Activated effector memory CD4-positive, alpha-beta T cell treated with Interleukin-2 at 50 U/mL for 16 hours (primary cell): ENCODE results near the gene TNF.
A peak's percentile ranks its signal among the peaks of the same experiment; 100 is the strongest.
"Not testable (repeated sequence)": the region's sequence is repeated elsewhere in the genome, so short reads cannot be mapped to it uniquely, and the experiment has no call there.

Experiments used
- DNase-seq: peaks from one replicate; pipeline ENCODE4 v3.0.0-alpha.2; 2020

Gene TNF

GRCh38 chr6:31588871-31589650 is 13.7 kb downstream of the TNF start:
- no peak for DNase-seq

GRCh38 chr6:31590691-31591090 is 15.3 kb downstream of the TNF start:
- not testable (repeated sequence) for DNase-seq

GRCh38 chr6:31592396-31592771 is 17.0 kb downstream of the TNF start:
- no peak for DNase-seq

GRCh38 chr6:31597006-31597405 is 21.6 kb downstream of the TNF start:
- DNase-seq = no peak

- no peak for DNase-seq
Measured at GRCh38 chr6:31607317-31607716, 32.0 kb downstream of the TNF start.

- no peak for DNase-seq
Measured at GRCh38 chr6:31609519-31610406, 34.4 kb downstream of the TNF start.

- no peak for DNase-seq
Measured at GRCh38 chr6:31610968-31611367, 35.6 kb downstream of the TNF start.

GRCh38 chr6:31614075-31614619 is 38.8 kb downstream of the TNF start:
- DNase-seq = no peak

- no peak for DNase-seq
Measured at GRCh38 chr6:31614684-31615578, 39.6 kb downstream of the TNF start, which contains the start of gene AIF1. Gene AIF1, plus strand, starts transcription at chr6:31615234. Its CDS starts 96 bp downstream, at chr6:31615330.

GRCh38 chr6:31615748-31616147 is 40.4 kb downstream of the TNF start:
- DNase-seq = no peak

GRCh38 chr6:31617010-31617409 is 41.6 kb downstream of the TNF start:
- DNase-seq = no peak

- peak; percentile 96 for DNase-seq
Measured at GRCh38 chr6:31619805-31620585, 44.6 kb downstream of the TNF start.

GRCh38 chr6:31620586-31621319 is 45.4 kb downstream of the TNF start, which contains the start of gene PRRC2A:
Gene PRRC2A, plus strand, starts transcription at chr6:31620715. Its CDS starts 2,075 bp downstream, at chr6:31622790.
- no peak for DNase-seq

GRCh38 chr6:31621320-31621939 is 46.1 kb downstream of the TNF start:
- no peak for DNase-seq

- DNase-seq = no peak
Measured at GRCh38 chr6:31621991-31622390, 46.6 kb downstream of the TNF start.

GRCh38 chr6:31622684-31623091 is 47.3 kb downstream of the TNF start:
- no peak for DNase-seq

- DNase-seq = no peak
Measured at GRCh38 chr6:31624070-31624469, 48.7 kb downstream of the TNF start.

- DNase-seq = no peak
Measured at GRCh38 chr6:31626952-31627351, 51.6 kb downstream of the TNF start.

- no peak for DNase-seq
Measured at GRCh38 chr6:31627690-31628287, 52.4 kb downstream of the TNF start.
